Measurements from ENCODE around the gene MORN1. TPM values are rescaled to one million over a fixed set of nuclear protein-coding genes. Genes with fewer than 3 reads are reported as not detected.

MORN1 gene
- polyA plus RNA-seq, 1 donor (not counting 4 experiments of a cell fraction or from before 2014, with no cell fraction given) = 2.1 TPM

DNA sequence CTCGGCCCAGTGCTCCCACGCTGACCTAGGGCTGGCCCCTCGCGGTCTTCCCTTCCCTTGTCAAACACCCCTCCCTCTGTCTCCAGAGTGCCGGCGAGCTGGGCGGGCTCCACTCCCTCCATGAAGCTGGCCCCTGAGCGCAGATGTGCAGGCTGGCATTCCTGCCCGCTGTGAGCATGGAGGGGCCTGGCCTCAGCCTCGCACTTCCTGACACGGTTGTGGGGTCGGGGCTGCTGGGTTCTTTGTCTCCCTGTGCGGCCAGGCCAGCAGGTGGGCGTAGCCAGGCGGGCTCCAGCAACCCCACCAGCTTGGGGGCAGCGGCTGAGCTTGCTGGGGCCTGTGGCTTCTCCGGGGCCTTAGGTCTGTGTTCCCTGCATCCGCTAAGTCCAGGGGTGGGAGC lies 35.2 kb upstream of the MORN1 start:
- Histone ChIP-seq H3K9me1 (ENCODE audit: control insufficient read depth, extremely low read depth, insufficient read depth, low read length) (no peaks in the 10 kb centered on the region), H3K27me3 (ENCODE audit: control insufficient read depth, extremely low read depth, insufficient read depth, low read length) (no peaks in the 10 kb centered on the region), H4K20me1 (ENCODE audit: control insufficient read depth, extremely low read depth, insufficient read depth, low read length) (no peaks in the 10 kb centered on the region), H3K4me2 (ENCODE audit: control insufficient read depth, extremely low read depth, insufficient read depth, low read depth, low read length) (no peak overlapping the region), H3K36me3 (ENCODE audit: control insufficient read depth in 2 of 2, extremely low read depth in 1 of 2, insufficient read depth in 2 of 2, low read length in 2 of 2) (peaks cover 4 to 20% of the 10 kb centered on the region in 2 experiments), H3K4me1 (ENCODE audit: control insufficient read depth, extremely low read depth, insufficient read depth, low read length) (peaks cover 36% of the 10 kb centered on the region), H3K9ac (ENCODE audit: control insufficient read depth, extremely low read depth, insufficient read depth, low read length) (no peak overlapping the region), H3K27ac (ENCODE audit: control insufficient read depth, insufficient read depth, low read length) (no peak overlapping the region), H3K4me3 (ENCODE audit: control insufficient read depth in 2 of 3, extremely low read depth in 1 of 3, insufficient read depth in 2 of 3, low read depth in 1 of 3, low read length in 3 of 3) (no peak overlapping the region), H2AFZ (ENCODE audit: control insufficient read depth, low read length) (no peak overlapping the region), H3K79me2 (ENCODE audit: control insufficient read depth, insufficient read depth, low read length) (peaks cover 38% of the 10 kb centered on the region), H3K9me3 (ENCODE audit: control insufficient read depth, low read depth, low read length) (peaks cover 6% of the 10 kb centered on the region)
- dilution Hi-C loops (cut with MboI; ENCODE audit: extremely low pct_ligation_motif_present, low sequenced_read_pairs) = no loop called here
- TF ChIP-seq, protein P1, sequence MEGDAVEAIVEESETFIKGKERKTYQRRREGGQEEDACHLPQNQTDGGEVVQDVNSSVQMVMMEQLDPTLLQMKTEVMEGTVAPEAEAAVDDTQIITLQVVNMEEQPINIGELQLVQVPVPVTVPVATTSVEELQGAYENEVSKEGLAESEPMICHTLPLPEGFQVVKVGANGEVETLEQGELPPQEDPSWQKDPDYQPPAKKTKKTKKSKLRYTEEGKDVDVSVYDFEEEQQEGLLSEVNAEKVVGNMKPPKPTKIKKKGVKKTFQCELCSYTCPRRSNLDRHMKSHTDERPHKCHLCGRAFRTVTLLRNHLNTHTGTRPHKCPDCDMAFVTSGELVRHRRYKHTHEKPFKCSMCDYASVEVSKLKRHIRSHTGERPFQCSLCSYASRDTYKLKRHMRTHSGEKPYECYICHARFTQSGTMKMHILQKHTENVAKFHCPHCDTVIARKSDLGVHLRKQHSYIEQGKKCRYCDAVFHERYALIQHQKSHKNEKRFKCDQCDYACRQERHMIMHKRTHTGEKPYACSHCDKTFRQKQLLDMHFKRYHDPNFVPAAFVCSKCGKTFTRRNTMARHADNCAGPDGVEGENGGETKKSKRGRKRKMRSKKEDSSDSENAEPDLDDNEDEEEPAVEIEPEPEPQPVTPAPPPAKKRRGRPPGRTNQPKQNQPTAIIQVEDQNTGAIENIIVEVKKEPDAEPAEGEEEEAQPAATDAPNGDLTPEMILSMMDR (optimal IDR thresholded peaks at IDR 0.05 in 1 of 3, IDR thresholded peaks at IDR 0.05 in 1 of 3, conservative IDR thresholded peaks at IDR 0.05 in 1 of 3; ENCODE audit: extremely low read depth in 1 of 3, insufficient read depth in 2 of 3, low read length in 3 of 3) = no peak
- no peak for TF ChIP-seq EZH2 (IDR thresholded peaks at IDR 0.05; ENCODE audit: low read length)
- DNase-seq (ENCODE audit: low read depth, low spot score) (no peak), FAIRE-seq (no peak)

DNA sequence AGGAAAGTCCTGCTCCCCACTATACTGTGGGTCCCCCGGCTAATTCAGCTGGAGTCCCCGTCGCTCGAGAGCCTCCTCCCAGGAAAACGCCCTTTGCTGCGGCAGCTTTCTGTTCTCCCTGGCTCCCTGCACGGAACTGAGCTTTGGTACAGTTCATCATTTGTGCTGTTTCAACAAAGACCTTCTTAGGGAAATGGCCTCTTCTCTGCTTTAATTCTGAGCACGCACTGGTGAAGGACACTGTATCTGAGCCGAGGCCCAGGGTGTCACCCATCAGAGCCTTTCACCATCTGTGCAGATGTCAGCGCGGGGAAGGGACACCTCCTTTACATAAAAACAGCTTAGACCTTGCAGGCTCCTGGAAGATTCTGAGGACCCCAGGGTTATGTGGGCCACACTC lies 34.5 kb upstream of the MORN1 start:
- peaks cover 6% of the 10 kb centered on the region for H3K9me3 ChIP-seq (ENCODE audit: control insufficient read depth, low read depth, low read length)
- H3K4me2 ChIP-seq (ENCODE audit: control insufficient read depth, extremely low read depth, insufficient read depth, low read depth, low read length) = no peak overlapping the region
- H3K36me3 ChIP-seq (ENCODE audit: control insufficient read depth in 2 of 2, extremely low read depth in 1 of 2, insufficient read depth in 2 of 2, low read length in 2 of 2) = peaks cover 3 to 14% of the 10 kb centered on the region in 2 experiments
- DNase-seq (ENCODE audit: low read depth, low spot score) (no peak), FAIRE-seq (no peak)
- H3K9me1 ChIP-seq (ENCODE audit: control insufficient read depth, extremely low read depth, insufficient read depth, low read length) = no peaks in the 10 kb centered on the region
- H3K27ac ChIP-seq (ENCODE audit: control insufficient read depth, insufficient read depth, low read length) = no peak overlapping the region
- peaks cover 31% of the 10 kb centered on the region for H3K4me1 ChIP-seq (ENCODE audit: control insufficient read depth, extremely low read depth, insufficient read depth, low read length)
- H3K79me2 ChIP-seq (ENCODE audit: control insufficient read depth, insufficient read depth, low read length) = peaks cover 32% of the 10 kb centered on the region
- dilution Hi-C loops (cut with MboI; ENCODE audit: extremely low pct_ligation_motif_present, low sequenced_read_pairs) = no loop called here
- no peak overlapping the region for H3K9ac ChIP-seq (ENCODE audit: control insufficient read depth, extremely low read depth, insufficient read depth, low read length)
- TF ChIP-seq, protein P1 (optimal IDR thresholded peaks at IDR 0.05 in 1 of 3, IDR thresholded peaks at IDR 0.05 in 1 of 3, conservative IDR thresholded peaks at IDR 0.05 in 1 of 3; ENCODE audit: extremely low read depth in 1 of 3, insufficient read depth in 2 of 3, low read length in 3 of 3) = no peak
- TF ChIP-seq EZH2 (IDR thresholded peaks at IDR 0.05; ENCODE audit: low read length) = no peak
- H2AFZ ChIP-seq (ENCODE audit: control insufficient read depth, low read length) = no peak overlapping the region
- H3K4me3 ChIP-seq (ENCODE audit: control insufficient read depth in 2 of 3, extremely low read depth in 1 of 3, insufficient read depth in 2 of 3, low read depth in 1 of 3, low read length in 3 of 3) = no peak overlapping the region
- H4K20me1 ChIP-seq (ENCODE audit: control insufficient read depth, extremely low read depth, insufficient read depth, low read length) = no peaks in the 10 kb centered on the region
- H3K27me3 ChIP-seq (ENCODE audit: control insufficient read depth, extremely low read depth, insufficient read depth, low read length) = no peaks in the 10 kb centered on the region
